Neural cell (in vitro differentiated cells): ENCODE data around the gene PDE1A. TPM values are rescaled to one million over a fixed set of nuclear protein-coding genes. Genes with fewer than 3 reads are reported as not detected.

ENCODE experiments used
- H2AFZ ChIP-seq: fragments of 200-600, 300-800 bp; sonication (generic), shearing (Covaris generic); 2 replicates; pipeline ENCODE4 v1.6.0; 2014; ENCODE audit warnings: low read depth, mild to moderate bottlenecking, antibody characterized with exemption, low read length, moderate library complexity
- H3F3A ChIP-seq: fragments of 200-600 bp; shearing (Covaris generic); 2 replicates; pipeline ENCODE4 v1.6.1; 2016; ENCODE audit warnings: mild to moderate bottlenecking, moderate library complexity, mixed read lengths, antibody characterized with exemption, low read length; ENCODE audit not compliant: insufficient read depth, poor library complexity, severe bottlenecking
- H3K27ac ChIP-seq: fragments of 200-600, 300-800 bp; sonication (generic), shearing (Covaris generic); 2 replicates; pipeline ENCODE4 v1.5.1; 2014; ENCODE audit warnings: mild to moderate bottlenecking, low read length, moderate library complexity
- H3K27me3 ChIP-seq: fragments of 300-800, 200-600 bp; sonication (generic), shearing (Covaris generic); 2 replicates; pipeline ENCODE4 v1.6.0; 2014; ENCODE audit warnings: mild to moderate bottlenecking, low read depth, low read length, moderate library complexity; ENCODE audit not compliant: insufficient read depth
- H3K36me3 ChIP-seq: fragments of 300-800, 200-600 bp; sonication (generic), shearing (Covaris generic); 2 replicates; pipeline ENCODE4 v1.5.1; 2014; ENCODE audit warnings: mild to moderate bottlenecking, antibody characterized with exemption, low read length, moderate library complexity; ENCODE audit not compliant: insufficient read depth
- H3K4me2 ChIP-seq: fragments of 300-800, 200-600 bp; sonication (generic), shearing (Covaris generic); 2 replicates; pipeline ENCODE4 v1.6.0; 2014; ENCODE audit warnings: mild to moderate bottlenecking, low read length
- H3K4me3 ChIP-seq: fragments of 300-800, 200-600 bp; sonication (generic), shearing (Covaris generic); 2 replicates; pipeline ENCODE4 v1.5.1; 2014; ENCODE audit warnings: mild to moderate bottlenecking, low read length, moderate library complexity
- H3K79me2 ChIP-seq: fragments of 200-600 bp; shearing (Covaris generic); replicated peaks from 2 replicates; pipeline ENCODE4 v1.6.0; 2014; ENCODE audit warnings: mild to moderate bottlenecking, low read length, moderate library complexity; ENCODE audit not compliant: insufficient read depth
- H3K9ac ChIP-seq: fragments of 300-800, 200-600 bp; sonication (generic), shearing (Covaris generic); 2 replicates; pipeline ENCODE4 v1.6.1; 2016; ENCODE audit warnings: mild to moderate bottlenecking, low read length, mixed read lengths
- H3K9me2 ChIP-seq: fragments of 200-600 bp; shearing (Covaris generic); 2 replicates; pipeline ENCODE4 v1.6.1; 2016; ENCODE audit warnings: mild to moderate bottlenecking, low read length, mixed read lengths; ENCODE audit not compliant: insufficient read depth
- H3K9me3 ChIP-seq: fragments of 200-600, 300-800 bp; sonication (generic), shearing (Covaris generic); 2 replicates; pipeline ENCODE4 v1.6.1; 2016; ENCODE audit warnings: mild to moderate bottlenecking, mixed run types, low read length, moderate library complexity, mixed read lengths
- H4K20me1 ChIP-seq: fragments of 200-600 bp; shearing (Covaris generic); 2 replicates; pipeline ENCODE4 v1.6.1; 2016; ENCODE audit warnings: mild to moderate bottlenecking, mixed run types; ENCODE audit not compliant: insufficient read depth
- CTCF ChIP-seq: fragments of 450-650 bp; IDR thresholded peaks from 2 replicates; pipeline ENCODE4 v1.5.1; 2014; ENCODE audit warnings: antibody characterized with exemption, mild to moderate bottlenecking, moderate library complexity; ENCODE audit not compliant: poor library complexity, severe bottlenecking
- EP300 ChIP-seq: fragments of 450-650 bp; conservative IDR thresholded peaks from 2 replicates; pipeline ENCODE4 v1.6.1; 2014; ENCODE audit warnings: antibody characterized with exemption, mild to moderate bottlenecking, moderate library complexity; ENCODE audit not compliant: poor library complexity, severe bottlenecking
- EZH2 ChIP-seq: fragments of 200-600, 300-800 bp; shearing (Covaris generic), sonication (generic); IDR thresholded peaks from 2 replicates; pipeline ENCODE4 v1.6.1; 2014; ENCODE audit warnings: antibody characterized with exemption, low read length, borderline replicate concordance, mild to moderate bottlenecking; ENCODE audit not compliant: insufficient read depth, poor library complexity, severe bottlenecking
- MXI1 ChIP-seq: fragments of 450-650 bp; conservative IDR thresholded peaks from 2 replicates; pipeline ENCODE4 v1.6.1; 2014; ENCODE audit warnings: antibody characterized with exemption, mild to moderate bottlenecking; ENCODE audit not compliant: poor library complexity, severe bottlenecking
- POLR2AphosphoS5 ChIP-seq: IDR thresholded peaks from 2 replicates; pipeline ENCODE4 v1.6.1; 2012
- RAD21 ChIP-seq: fragments of 450-650 bp; conservative IDR thresholded peaks from 2 replicates; pipeline ENCODE4 v1.6.1; 2014; ENCODE audit warnings: antibody characterized with exemption, mild to moderate bottlenecking, moderate library complexity
- SMC3 ChIP-seq: fragments of 450-650 bp; conservative IDR thresholded peaks from 2 replicates; pipeline ENCODE4 v1.6.1; 2014; ENCODE audit warnings: antibody characterized with exemption, mild to moderate bottlenecking, moderate library complexity; ENCODE audit not compliant: poor library complexity
- TAF1 ChIP-seq: IDR thresholded peaks from 2 replicates; pipeline ENCODE4 v1.6.1; 2012; ENCODE audit warnings: low read depth
- polyA plus RNA-seq: library from polyadenylated mRNA; depleted of rRNA; stranded (reverse); fragments of >200 nt; gene quantifications from 2 replicates; pipeline ENCODE4 v1.2.3, GENCODE V29; 2014
- TF ChIP-seq, protein P1 (sequence below): IDR thresholded peaks from 2 replicates; pipeline ENCODE4 v1.6.1; 2012; ENCODE audit warnings: borderline replicate concordance

Gene PDE1A
- polyA plus RNA-seq, 1 donor from 2014 or later: 1.6 TPM

DNA sequence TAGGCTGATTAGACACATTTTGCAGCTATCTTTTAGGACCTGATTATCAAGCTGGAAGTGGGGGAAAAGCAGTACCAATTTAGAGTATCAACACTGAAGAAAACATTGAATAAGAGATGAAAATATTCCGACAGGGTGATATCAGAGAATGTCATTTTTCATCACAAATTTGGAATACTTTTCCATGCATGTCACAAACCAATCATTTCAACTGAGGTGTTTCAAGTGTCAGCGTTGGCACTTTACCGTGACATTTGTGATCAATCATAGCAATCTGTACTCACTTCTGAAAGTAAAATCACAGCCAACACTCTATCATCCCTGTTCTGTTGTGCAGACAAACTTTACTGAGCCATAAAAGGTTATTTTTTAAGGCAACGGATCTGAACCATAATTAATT is 75.4 kb downstream of the PDE1A start:
- Histone ChIP-seq H3K9ac (no peak overlapping the region), H4K20me1 (no peaks in the 10 kb centered on the region), H3K27ac (no peak overlapping the region), H3K79me2 (no peaks in the 10 kb centered on the region), H3K9me2 (no peaks in the 10 kb centered on the region), H3K4me3 (no peak overlapping the region), H3F3A (no peaks in the 10 kb centered on the region), H3K27me3 (no peaks in the 10 kb centered on the region), H2AFZ (no peak overlapping the region), H3K9me3 (no peaks in the 10 kb centered on the region), H3K4me2 (no peak overlapping the region), H3K36me3 (no peaks in the 10 kb centered on the region)
- TF ChIP-seq EZH2: no peak
- peak; percentile 79 for TF ChIP-seq POLR2AphosphoS5
- TF ChIP-seq EP300: peak; percentile 96
- no peak for TF ChIP-seq RAD21
- TF ChIP-seq, protein P1, sequence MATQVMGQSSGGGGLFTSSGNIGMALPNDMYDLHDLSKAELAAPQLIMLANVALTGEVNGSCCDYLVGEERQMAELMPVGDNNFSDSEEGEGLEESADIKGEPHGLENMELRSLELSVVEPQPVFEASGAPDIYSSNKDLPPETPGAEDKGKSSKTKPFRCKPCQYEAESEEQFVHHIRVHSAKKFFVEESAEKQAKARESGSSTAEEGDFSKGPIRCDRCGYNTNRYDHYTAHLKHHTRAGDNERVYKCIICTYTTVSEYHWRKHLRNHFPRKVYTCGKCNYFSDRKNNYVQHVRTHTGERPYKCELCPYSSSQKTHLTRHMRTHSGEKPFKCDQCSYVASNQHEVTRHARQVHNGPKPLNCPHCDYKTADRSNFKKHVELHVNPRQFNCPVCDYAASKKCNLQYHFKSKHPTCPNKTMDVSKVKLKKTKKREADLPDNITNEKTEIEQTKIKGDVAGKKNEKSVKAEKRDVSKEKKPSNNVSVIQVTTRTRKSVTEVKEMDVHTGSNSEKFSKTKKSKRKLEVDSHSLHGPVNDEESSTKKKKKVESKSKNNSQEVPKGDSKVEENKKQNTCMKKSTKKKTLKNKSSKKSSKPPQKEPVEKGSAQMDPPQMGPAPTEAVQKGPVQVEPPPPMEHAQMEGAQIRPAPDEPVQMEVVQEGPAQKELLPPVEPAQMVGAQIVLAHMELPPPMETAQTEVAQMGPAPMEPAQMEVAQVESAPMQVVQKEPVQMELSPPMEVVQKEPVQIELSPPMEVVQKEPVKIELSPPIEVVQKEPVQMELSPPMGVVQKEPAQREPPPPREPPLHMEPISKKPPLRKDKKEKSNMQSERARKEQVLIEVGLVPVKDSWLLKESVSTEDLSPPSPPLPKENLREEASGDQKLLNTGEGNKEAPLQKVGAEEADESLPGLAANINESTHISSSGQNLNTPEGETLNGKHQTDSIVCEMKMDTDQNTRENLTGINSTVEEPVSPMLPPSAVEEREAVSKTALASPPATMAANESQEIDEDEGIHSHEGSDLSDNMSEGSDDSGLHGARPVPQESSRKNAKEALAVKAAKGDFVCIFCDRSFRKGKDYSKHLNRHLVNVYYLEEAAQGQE: peak; percentile 76
- TF ChIP-seq SMC3: no peak
- no peak for TF ChIP-seq CTCF
- no peak for TF ChIP-seq MXI1
- no peak for TF ChIP-seq TAF1

GRCh38 chr2:182349268-182349667 is 77.6 kb downstream of the PDE1A start:
- Histone ChIP-seq H2AFZ (no peak overlapping the region), H3K27me3 (no peaks in the 10 kb centered on the region), H3K36me3 (no peaks in the 10 kb centered on the region), H3K9me2 (no peaks in the 10 kb centered on the region), H3K9me3 (no peaks in the 10 kb centered on the region), H3K79me2 (no peaks in the 10 kb centered on the region), H3K4me3 (no peak overlapping the region), H3K27ac (no peak overlapping the region), H3F3A (no peaks in the 10 kb centered on the region), H4K20me1 (no peaks in the 10 kb centered on the region), H3K9ac (no peak overlapping the region), H3K4me2 (no peak overlapping the region)
- TF ChIP-seq EZH2: no peak
- no peak for TF ChIP-seq TAF1
- no peak for TF ChIP-seq EP300
- no peak for TF ChIP-seq RAD21
- no peak for TF ChIP-seq CTCF
